OCI-LY1 (cell line): Measurements from ENCODE around the gene MAPRE3.

ENCODE experiments used
- H2AFZ ChIP-seq: fragments of 200-600 bp; sonication (generic), shearing (Covaris generic); 2 replicates; pipeline ENCODE4 v1.6.0; 2014; ENCODE audit warnings: antibody characterized with exemption, mild to moderate bottlenecking, low read length
- H3F3A ChIP-seq: fragments of 200-600 bp; sonication (generic), shearing (Covaris generic); 2 replicates; pipeline ENCODE4 v1.6.0; 2014; ENCODE audit warnings: mild to moderate bottlenecking, antibody characterized with exemption, low read length, moderate library complexity; ENCODE audit not compliant: insufficient read depth
- H3K27ac ChIP-seq: fragments of 200-600 bp; sonication (generic); 2 replicates; pipeline ENCODE4 v1.5.1; 2014; ENCODE audit warnings: low read length, mixed run types, mild to moderate bottlenecking, low read depth; ENCODE audit not compliant: poor library complexity, severe bottlenecking
- H3K27me3 ChIP-seq: fragments of 200-600 bp; sonication (generic); 2 replicates; pipeline ENCODE4 v1.6.0; 2014; ENCODE audit warnings: antibody characterized with exemption, mild to moderate bottlenecking, low read length, moderate library complexity; ENCODE audit not compliant: insufficient read depth
- H3K36me3 ChIP-seq: fragments of 200-600 bp; sonication (generic); 2 replicates; pipeline ENCODE4 v1.6.1; 2014; ENCODE audit warnings: mild to moderate bottlenecking, antibody characterized with exemption, low read length, moderate library complexity, mixed read lengths; ENCODE audit not compliant: insufficient read depth
- H3K4me1 ChIP-seq: fragments of 200-600 bp; sonication (generic); 2 replicates; pipeline ENCODE4 v1.5.1; 2014; ENCODE audit warnings: mild to moderate bottlenecking, low read length, moderate library complexity; ENCODE audit not compliant: insufficient read depth, severe bottlenecking
- H3K4me2 ChIP-seq: fragments of 200-600 bp; sonication (generic), shearing (Covaris generic); 2 replicates; pipeline ENCODE4 v1.6.1; 2014; ENCODE audit warnings: low read length
- H3K4me3 ChIP-seq: fragments of 200-600 bp; sonication (generic); 2 replicates; pipeline ENCODE4 v1.5.1; 2014; ENCODE audit warnings: low read length, low read depth, mild to moderate bottlenecking, mixed read lengths; ENCODE audit not compliant: poor library complexity, severe bottlenecking
- H3K79me2 ChIP-seq: fragments of 200-600 bp; shearing (Covaris generic); 2 replicates; pipeline ENCODE4 v1.6.1; 2016; ENCODE audit warnings: mixed run types, low read length, mixed read lengths; ENCODE audit not compliant: insufficient read depth
- H3K9ac ChIP-seq: fragments of 200-600 bp; sonication (generic), shearing (Covaris generic); 2 replicates; pipeline ENCODE4 v1.6.1; 2014; ENCODE audit warnings: mild to moderate bottlenecking, low read length, mixed read lengths
- H3K9me2 ChIP-seq: fragments of 200-600 bp; sonication (generic), shearing (Covaris generic); 2 replicates; pipeline ENCODE4 v1.6.1; 2014; ENCODE audit warnings: low read depth, mild to moderate bottlenecking, low read length, mixed read lengths
- H3K9me3 ChIP-seq: fragments of 200-600 bp; shearing (Covaris generic); 2 replicates; pipeline ENCODE4 v1.6.1; 2014; ENCODE audit warnings: low read length, mixed read lengths
- H4K20me1 ChIP-seq: fragments of 200-600 bp; sonication (generic), shearing (Covaris generic); 2 replicates; pipeline ENCODE4 v1.6.0; 2016; ENCODE audit warnings: mild to moderate bottlenecking, low read length; ENCODE audit not compliant: insufficient read depth
- CTCF ChIP-seq: fragments of 200-600 bp; sonication (generic), shearing (Covaris generic); IDR thresholded peaks from 2 replicates; pipeline ENCODE4 v1.5.1; 2017; ENCODE audit warnings: mild to moderate bottlenecking, antibody characterized with exemption, low read length, moderate library complexity, mixed read lengths
- EZH2 ChIP-seq: fragments of 200-600 bp; sonication (generic), shearing (Covaris generic); IDR thresholded peaks from 2 replicates; pipeline ENCODE4 v1.8.0; 2017; ENCODE audit warnings: borderline replicate concordance, mixed run types, mild to moderate bottlenecking, antibody characterized with exemption, low read length, moderate library complexity, mixed read lengths

The MAPRE3 gene

GRCh38 chr2:26983746-26984145, 13.3 kb downstream of the MAPRE3 start:
- TF ChIP-seq EZH2 (no peak), CTCF (no peak)
- H3K4me1 ChIP-seq, result no peaks in the 10 kb centered on the region
- no peaks in the 10 kb centered on the region for H3K9me2 ChIP-seq
- no peak overlapping the region for H2AFZ ChIP-seq
- no peak overlapping the region for H3K9ac ChIP-seq
- no peaks in the 10 kb centered on the region for H3F3A ChIP-seq
- no peaks in the 10 kb centered on the region for H3K79me2 ChIP-seq
- H3K4me2 ChIP-seq, result no peak overlapping the region
- no peaks in the 10 kb centered on the region for H4K20me1 ChIP-seq
- no peaks in the 10 kb centered on the region for H3K9me3 ChIP-seq
- 0 out of 2 replicates have a peak, but pooled peaks cover 4% of the 10 kb centered on the region for H3K27me3 ChIP-seq
- no peak overlapping the region for H3K4me3 ChIP-seq
- H3K36me3 ChIP-seq, result no peaks in the 10 kb centered on the region
- no peak overlapping the region for H3K27ac ChIP-seq

- H3F3A ChIP-seq, result no peaks in the 10 kb centered on the region
- H3K4me1 ChIP-seq, result no peaks in the 10 kb centered on the region
- H3K27me3 ChIP-seq, result 0 out of 2 replicates have a peak, but pooled peaks cover 4% of the 10 kb centered on the region
- no peak overlapping the region for H3K9ac ChIP-seq
- H3K27ac ChIP-seq, result no peak overlapping the region
- no peaks in the 10 kb centered on the region for H3K36me3 ChIP-seq
- no peak for TF ChIP-seq CTCF
- no peak for TF ChIP-seq EZH2
- no peaks in the 10 kb centered on the region for H3K9me2 ChIP-seq
- H3K79me2 ChIP-seq, result no peaks in the 10 kb centered on the region
- H3K9me3 ChIP-seq, result no peaks in the 10 kb centered on the region
- H3K4me2 ChIP-seq, result no peak overlapping the region
- no peak overlapping the region for H3K4me3 ChIP-seq
- H4K20me1 ChIP-seq, result no peaks in the 10 kb centered on the region
- no peak overlapping the region for H2AFZ ChIP-seq
Observed at GRCh38 chr2:26985807-26986206, 15.4 kb downstream of the MAPRE3 start.

- H3K79me2 ChIP-seq, result no peaks in the 10 kb centered on the region
- no peaks in the 10 kb centered on the region for H3F3A ChIP-seq
- H3K9me2 ChIP-seq, result no peaks in the 10 kb centered on the region
- H3K4me2 ChIP-seq, result no peak overlapping the region
- TF ChIP-seq EZH2 (no peak), CTCF (no peak)
- H2AFZ ChIP-seq, result no peak overlapping the region
- H3K36me3 ChIP-seq, result no peaks in the 10 kb centered on the region
- no peak overlapping the region for H3K9ac ChIP-seq
- 0 out of 2 replicates have a peak, but pooled peaks cover 4% of the 10 kb centered on the region for H3K27me3 ChIP-seq
- no peaks in the 10 kb centered on the region for H3K9me3 ChIP-seq
- H3K4me1 ChIP-seq, result no peaks in the 10 kb centered on the region
- no peak overlapping the region for H3K4me3 ChIP-seq
- no peaks in the 10 kb centered on the region for H4K20me1 ChIP-seq
- no peak overlapping the region for H3K27ac ChIP-seq
Observed at GRCh38 chr2:26986576-26986975, 16.1 kb downstream of the MAPRE3 start.
